ENCODE results near the gene PAX1.

PAX1 gene

GRCh38 chr20:21703717-21704407, 1.6 kb upstream of the PAX1 start:
- no peak for DNase-seq (ENCODE audit: low read depth)

DNA sequence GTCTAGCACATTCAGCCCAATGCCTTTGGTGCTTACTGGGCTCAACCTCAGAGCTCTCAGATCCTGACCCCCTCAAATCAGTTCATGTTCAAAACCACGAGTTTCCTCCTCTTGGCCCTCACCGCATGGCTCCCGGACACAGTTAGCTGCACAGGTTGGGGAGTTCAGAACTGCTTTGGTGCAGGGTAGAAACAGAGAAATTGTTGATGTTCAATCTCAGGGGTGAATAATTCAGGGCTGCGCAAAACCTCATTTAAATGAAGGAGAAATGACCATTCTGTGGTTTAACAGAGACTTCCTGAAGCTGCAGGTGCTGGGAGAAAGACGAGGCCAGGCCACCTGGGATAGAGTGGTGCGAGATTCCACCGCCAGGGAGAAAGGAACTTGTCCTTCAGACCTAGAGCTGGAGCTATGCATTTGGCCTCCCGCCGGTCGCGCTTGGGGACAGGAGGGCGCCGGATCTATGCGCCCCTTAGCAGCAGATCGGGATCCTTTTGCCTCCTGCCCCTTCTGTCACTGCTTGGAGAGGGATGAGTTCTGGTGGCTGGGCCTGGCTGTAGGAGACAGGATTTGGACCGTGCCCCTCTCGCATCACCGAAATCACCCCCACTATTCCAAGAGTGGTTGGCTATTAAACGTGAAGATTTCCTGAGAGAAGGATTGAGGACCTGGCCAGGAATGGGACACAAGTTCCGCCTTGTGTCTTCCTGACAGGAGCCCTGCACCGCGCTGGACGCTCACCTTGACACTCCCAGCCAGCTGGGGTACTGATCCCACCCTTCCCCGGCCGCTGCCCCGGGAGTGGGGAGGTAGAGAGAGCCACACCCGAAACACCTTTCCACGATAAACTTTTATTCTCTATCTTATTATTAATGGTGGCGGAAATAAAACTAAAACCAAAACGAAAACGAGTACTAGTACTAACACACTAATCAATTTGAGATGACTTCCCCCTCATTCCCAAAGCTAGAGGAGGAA, 767 bp upstream of the PAX1 start:
- DNase-seq (ENCODE audit: low read depth): no peak

DNA sequence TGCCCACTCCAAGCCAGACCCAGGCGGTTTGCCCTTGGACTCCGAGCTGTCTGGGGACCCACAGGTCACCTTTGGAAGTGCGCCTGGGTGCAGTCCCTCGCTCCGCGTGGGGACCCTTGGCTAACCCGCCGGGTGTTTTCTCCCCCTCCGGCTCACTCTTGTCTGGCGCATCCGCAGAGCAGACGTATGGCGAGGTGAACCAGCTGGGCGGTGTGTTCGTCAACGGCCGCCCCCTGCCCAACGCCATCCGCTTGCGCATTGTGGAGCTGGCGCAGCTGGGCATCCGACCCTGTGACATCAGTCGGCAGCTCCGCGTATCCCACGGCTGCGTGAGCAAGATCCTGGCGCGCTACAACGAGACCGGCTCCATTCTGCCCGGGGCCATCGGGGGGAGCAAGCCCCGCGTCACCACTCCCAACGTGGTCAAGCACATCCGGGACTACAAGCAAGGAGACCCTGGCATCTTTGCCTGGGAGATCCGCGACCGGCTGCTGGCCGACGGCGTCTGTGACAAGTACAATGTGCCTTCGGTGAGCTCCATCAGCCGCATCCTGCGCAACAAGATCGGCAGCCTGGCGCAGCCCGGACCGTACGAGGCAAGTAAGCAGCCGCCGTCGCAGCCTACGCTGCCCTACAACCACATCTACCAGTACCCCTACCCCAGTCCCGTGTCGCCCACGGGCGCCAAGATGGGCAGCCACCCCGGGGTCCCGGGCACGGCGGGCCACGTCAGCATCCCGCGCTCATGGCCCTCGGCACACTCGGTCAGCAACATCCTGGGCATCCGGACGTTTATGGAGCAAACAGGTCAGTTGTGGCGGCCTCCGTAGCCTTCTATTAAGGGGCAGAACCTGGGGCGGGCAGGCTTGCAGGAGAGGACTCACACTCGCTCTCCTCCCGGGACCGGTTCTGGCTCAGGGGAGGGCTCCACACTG, 1.1 kb downstream of the PAX1 start:
- DNase-seq (ENCODE audit: low read depth): no peak

- DNase-seq (ENCODE audit: low read depth): no peak
These were observed 1.8 kb downstream of the PAX1 start for GRCh38 chr20:21707267-21707666.

DNA sequence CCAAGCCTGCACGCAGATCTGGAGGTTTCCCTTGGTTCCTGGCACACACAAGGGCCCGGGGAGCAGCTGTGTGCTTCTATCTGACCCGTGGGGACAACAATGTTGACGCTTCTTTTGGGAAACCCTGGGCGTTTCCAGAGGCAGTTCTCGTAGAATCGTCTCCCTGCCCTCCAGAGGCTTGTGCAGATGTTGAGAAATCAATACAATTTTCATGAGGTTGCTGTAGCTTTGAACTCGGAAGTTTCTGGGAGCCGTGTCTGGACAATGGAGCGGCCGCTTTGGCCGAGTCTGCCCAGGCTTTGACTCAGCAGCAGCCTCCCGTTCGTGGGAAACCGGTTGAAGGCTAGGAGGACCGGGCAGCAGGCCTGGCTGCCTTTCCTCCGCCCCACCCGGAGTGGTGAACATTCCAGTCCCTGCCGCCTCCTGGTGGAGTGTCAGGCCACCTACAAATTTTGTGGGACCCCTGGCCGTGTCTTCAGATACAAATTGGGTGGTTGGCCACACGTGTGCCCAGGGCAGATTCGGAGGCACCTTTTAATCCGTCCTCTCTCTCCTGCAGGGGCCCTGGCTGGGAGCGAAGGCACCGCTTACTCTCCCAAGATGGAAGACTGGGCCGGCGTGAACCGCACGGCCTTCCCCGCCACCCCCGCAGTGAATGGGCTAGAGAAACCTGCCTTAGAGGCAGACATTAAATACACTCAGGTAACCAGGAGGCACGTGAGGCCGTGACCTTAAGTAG, 2.7 kb downstream of the PAX1 start:
- DNase-seq (ENCODE audit: low read depth): no peak

DNA sequence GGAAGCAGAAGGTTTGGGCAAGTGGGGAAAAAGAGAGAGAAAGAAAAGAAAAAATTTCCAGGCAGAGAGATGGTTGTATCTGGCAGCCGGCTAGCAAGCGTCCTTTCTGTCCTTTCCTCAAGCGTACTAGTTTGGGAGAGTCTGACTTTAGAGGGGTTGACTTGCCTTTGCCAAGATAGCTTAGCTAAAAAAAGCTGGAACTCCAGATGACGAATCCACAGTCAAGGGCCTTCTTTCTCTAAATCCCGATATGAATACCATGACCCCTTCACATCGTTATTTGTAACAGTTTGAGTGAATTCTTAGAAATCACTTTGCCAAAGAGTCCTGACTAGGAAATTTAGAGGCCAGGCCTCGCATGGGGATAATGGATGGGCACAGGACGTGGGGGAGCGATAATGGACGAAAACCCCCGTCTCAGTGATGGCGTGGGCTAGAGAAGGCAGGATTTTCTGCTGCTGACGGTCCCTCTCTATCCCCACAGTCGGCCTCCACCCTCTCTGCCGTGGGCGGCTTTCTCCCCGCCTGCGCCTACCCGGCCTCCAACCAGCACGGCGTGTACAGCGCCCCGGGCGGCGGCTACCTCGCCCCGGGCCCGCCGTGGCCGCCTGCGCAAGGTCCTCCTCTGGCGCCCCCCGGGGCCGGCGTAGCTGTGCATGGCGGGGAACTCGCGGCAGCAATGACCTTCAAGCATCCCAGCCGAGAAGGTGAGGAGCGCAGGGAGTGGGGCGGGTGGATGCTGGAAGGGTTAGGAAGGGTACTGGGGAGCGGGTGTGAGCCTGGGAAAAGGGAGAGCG, 3.5 kb downstream of the PAX1 start:
- no peak for DNase-seq (ENCODE audit: low read depth)

GRCh38 chr20:21709535-21709904, 4.1 kb downstream of the PAX1 start:
- DNase-seq (ENCODE audit: low read depth): no peak

- DNase-seq (ENCODE audit: low read depth): no peak
These were observed 4.9 kb downstream of the PAX1 start for GRCh38 chr20:21710341-21710740.

DNA sequence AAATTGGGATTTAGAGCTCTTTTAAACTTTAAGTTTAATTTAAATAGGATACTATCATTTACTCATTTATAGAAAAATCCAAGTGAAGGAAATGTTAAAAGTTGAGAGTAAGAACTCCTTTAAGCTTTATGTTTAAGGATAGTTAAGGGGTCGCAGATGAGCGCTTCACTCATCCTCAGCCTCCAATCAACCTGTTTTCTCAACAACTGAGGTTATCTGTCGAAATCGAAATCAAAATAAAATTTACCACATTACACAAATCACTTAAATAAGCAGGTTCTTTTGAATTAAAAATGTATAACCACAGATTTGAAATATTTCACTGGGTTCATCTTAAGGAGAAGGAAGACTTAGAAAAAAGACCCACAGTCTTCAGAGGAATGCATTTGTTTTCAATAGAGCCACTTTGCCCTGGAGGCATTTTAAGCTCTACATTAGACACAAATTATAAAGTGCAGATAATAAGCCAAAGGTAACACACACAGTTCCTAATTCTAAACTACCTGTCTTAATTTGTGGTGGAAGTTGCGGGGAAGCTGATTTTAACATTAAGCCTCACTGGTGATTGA, 5.5 kb downstream of the PAX1 start:
- no peak for DNase-seq (ENCODE audit: low read depth)

- DNase-seq (ENCODE audit: low read depth): no peak
These were observed 7.1 kb downstream of the PAX1 start for GRCh38 chr20:21712443-21713059.

GRCh38 chr20:21713470-21713869, 8.0 kb downstream of the PAX1 start:
- DNase-seq (ENCODE audit: low read depth): no peak

GRCh38 chr20:21713901-21714296, 8.4 kb downstream of the PAX1 start:
- DNase-seq (ENCODE audit: low read depth): no peak

DNA sequence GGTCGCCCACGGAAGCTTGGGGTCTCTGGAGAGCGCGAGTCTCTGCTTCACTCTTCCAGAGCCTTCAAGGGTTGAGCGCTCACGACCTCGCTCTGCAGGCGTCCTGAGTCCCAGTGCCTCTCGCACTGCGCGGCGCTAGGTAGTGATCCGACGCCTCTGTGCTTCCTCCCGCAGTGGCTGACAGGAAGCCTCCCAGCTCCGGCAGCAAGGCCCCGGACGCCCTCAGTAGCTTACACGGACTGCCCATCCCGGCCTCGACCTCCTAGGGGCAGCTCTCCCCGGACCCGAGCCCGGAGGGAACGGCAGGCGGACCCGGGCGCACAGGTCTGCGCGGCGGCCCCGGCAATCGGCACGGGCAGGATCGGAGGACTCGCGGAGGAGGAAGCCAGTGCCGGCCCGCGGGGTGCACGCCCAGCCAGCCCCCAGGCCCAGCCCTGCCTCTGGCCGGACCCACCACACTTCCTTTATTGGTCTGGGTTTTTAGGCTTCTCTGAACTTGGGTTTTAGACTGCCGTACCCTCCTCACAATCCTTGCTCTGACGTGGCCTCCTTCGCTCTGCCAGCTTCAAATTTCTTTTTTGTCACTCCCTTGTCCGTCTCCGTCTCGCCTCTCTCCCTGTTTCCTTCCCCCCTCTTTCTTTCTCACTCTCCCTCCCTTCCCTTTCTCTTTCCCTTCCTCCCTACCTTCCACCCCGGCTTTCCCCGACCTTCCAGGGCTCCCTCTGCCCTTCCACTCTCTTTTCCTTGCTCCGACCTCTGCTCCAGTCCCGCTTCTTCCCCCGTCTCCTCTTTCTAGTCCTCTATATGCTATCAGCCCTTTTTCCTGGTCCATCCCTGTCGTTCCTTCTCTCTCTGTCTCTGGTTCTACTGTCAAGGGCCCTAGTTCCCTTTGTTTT, 9.1 kb downstream of the PAX1 start:
- DNase-seq (ENCODE audit: low read depth): no peak

GRCh38 chr20:21715193-21715881, 9.9 kb downstream of the PAX1 start:
- no peak for DNase-seq (ENCODE audit: low read depth)

DNA sequence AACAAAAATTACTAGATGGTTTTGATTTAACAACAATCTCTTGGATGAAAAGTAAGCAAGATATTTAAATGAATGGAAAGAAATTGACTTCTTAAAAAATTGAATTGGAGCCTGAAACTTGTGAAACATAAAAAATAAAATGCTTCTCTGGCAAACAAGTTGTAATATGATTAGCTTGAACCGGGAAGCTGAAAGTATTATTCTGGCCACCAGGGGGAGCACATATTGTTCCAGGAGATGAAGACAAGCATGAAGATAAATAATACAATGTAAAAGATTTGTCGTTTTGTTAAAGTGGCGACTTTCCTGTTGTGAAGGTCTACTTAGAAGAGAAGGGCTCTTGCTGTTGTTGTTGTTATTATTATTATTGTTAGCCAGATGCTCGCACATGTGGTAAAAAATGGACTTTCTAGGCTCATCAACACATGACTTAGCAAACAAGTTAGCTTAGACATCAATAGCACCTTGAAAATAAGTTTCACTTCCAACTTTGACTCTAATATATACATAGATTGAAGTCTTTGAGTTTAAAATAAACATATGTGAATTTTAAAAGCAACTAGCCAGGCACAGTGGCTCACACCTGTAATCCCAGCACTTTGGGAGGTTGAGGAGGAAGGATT, 14.2 kb downstream of the PAX1 start:
- DNase-seq (ENCODE audit: low read depth): peak; percentile 12

DNA sequence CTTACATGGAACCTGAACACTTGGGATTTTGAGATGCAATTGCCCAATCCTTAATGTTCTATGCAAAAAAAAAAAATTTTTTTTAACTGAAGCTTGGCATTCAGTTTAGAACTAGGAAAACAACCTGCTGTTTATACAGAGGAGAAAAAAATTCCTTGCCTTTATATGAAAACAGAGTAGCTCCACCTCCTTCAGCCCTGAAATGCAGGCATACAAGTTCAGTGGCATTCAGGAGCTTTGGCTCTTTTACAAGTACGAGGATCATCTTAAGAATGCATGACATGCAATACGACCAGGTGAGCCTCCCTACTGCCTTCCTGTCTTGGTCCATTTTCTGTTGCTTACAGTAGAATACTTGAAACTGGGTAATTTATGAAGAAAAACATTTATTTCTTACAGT, 20.4 kb downstream of the PAX1 start:
- DNase-seq (ENCODE audit: low read depth): no peak

- no peak for DNase-seq (ENCODE audit: low read depth)
These were observed 23.9 kb downstream of the PAX1 start for GRCh38 chr20:21729316-21729715.

DNA sequence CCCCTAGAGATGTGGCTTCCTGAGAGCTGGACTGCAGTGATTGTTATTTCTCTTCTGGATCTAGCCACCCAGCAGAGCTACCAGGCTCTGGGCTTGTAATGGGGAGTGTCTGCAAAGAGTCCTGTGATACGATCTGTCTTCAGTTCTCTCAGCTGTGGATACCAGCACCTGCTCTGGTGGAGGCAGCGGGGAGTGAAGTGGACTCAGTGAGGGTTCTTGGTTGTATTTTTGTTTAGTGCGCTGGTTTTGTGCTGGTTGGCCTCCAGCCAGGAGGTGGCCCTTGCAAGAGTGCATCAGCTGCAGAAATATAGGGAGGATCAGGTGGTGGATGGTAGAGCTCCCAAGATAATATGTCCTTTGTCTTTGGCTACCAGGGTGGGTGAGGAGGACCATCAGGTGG, 33.7 kb downstream of the PAX1 start:
- DNase-seq (ENCODE audit: low read depth): no peak

Data from stimulated activated CD4-positive, alpha-beta T cell treated with anti-CD3 and anti-CD28 coated beads, Interleukin-2, amount 100 ng/mL, for 4 hours (primary cell).